ENCODE measurements around the gene NFIB.

- TF ChIP-seq, protein P1, sequence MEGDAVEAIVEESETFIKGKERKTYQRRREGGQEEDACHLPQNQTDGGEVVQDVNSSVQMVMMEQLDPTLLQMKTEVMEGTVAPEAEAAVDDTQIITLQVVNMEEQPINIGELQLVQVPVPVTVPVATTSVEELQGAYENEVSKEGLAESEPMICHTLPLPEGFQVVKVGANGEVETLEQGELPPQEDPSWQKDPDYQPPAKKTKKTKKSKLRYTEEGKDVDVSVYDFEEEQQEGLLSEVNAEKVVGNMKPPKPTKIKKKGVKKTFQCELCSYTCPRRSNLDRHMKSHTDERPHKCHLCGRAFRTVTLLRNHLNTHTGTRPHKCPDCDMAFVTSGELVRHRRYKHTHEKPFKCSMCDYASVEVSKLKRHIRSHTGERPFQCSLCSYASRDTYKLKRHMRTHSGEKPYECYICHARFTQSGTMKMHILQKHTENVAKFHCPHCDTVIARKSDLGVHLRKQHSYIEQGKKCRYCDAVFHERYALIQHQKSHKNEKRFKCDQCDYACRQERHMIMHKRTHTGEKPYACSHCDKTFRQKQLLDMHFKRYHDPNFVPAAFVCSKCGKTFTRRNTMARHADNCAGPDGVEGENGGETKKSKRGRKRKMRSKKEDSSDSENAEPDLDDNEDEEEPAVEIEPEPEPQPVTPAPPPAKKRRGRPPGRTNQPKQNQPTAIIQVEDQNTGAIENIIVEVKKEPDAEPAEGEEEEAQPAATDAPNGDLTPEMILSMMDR (IDR thresholded peaks at IDR 0.05; ENCODE audit: poor library complexity): no peak
- TF ChIP-seq EZH2 (IDR thresholded peaks at IDR 0.05; ENCODE audit: borderline replicate concordance): no peak
Measured at GRCh38 chr9:14288433-14288832, 25.5 kb downstream of the NFIB start.

All from hepatocyte (in vitro differentiated cells).